Liver (tissue), 9 donors: ENCODE results near the gene TMEM254. TPM values are rescaled to one million over a fixed set of nuclear protein-coding genes. Genes with fewer than 3 reads are reported as not detected.

Source experiments
- DNase-seq: peaks from one replicate; pipeline ENCODE4 v3.0.0-alpha.2; 2017; ENCODE audit warnings: low spot score
- H3K27ac ChIP-seq, 2 donors: one replicate each; pipeline ENCODE4 v1.7.0; 2013; ENCODE audit warnings: inconsistent platforms in 2 of 2, low read length in 2 of 2, control low read depth in 1 of 2, low read depth in 1 of 2, mild to moderate bottlenecking in 1 of 2
- H3K27me3 ChIP-seq, 4 donors: one replicate each; pipeline versions ENCODE4 v1.6.1 to v1.7.0; 2013; ENCODE audit warnings: low read length in 3 of 4, inconsistent platforms in 1 of 4, mild to moderate bottlenecking in 1 of 4, moderate library complexity in 1 of 4; ENCODE audit not compliant: control insufficient read depth in 4 of 4, insufficient read depth in 4 of 4
- H3K36me3 ChIP-seq, 4 donors: one replicate each; pipeline versions ENCODE4 v1.6.1 to v1.7.0; 2013; ENCODE audit warnings: low read length in 3 of 4, mild to moderate bottlenecking in 3 of 4, low read depth in 1 of 4, moderate library complexity in 1 of 4; ENCODE audit not compliant: control insufficient read depth in 4 of 4, insufficient read depth in 3 of 4
- H3K4me1 ChIP-seq, 4 donors: one replicate each; pipeline versions ENCODE4 v1.6.1 to v1.7.0; 2013; ENCODE audit warnings: low read length in 3 of 4, mild to moderate bottlenecking in 3 of 4, moderate library complexity in 1 of 4; ENCODE audit not compliant: control insufficient read depth in 4 of 4, insufficient read depth in 4 of 4
- H3K4me3 ChIP-seq, 3 donors: one replicate each; pipeline versions ENCODE4 v1.6.1 to v1.7.0; 2013; ENCODE audit warnings: low read length in 3 of 3, control low read depth in 1 of 3, low read depth in 1 of 3, mild to moderate bottlenecking in 1 of 3
- H3K9ac ChIP-seq, 2 donors: one replicate each; pipeline ENCODE4 v1.7.0; 2013; ENCODE audit warnings: low read length in 2 of 2, mild to moderate bottlenecking in 2 of 2, moderate library complexity in 2 of 2, control low read depth in 1 of 2, low read depth in 1 of 2
- H3K9me3 ChIP-seq, 4 donors: one replicate each; pipeline versions ENCODE4 v1.6.1 to v1.7.0; 2013; ENCODE audit warnings: low read length in 3 of 4; ENCODE audit not compliant: control insufficient read depth in 4 of 4
- EGR1 ChIP-seq, 2 donors: IDR thresholded peaks; 2 replicates each; pipeline ENCODE4 v1.6.1; 2016 to 2018; ENCODE audit warnings: antibody characterized with exemption in 2 of 2, low read depth in 2 of 2
- FOXA1 ChIP-seq: IDR thresholded peaks from 2 replicates; pipeline ENCODE4 v1.6.1; 2016; ENCODE audit warnings: antibody characterized with exemption
- FOXA2 ChIP-seq: IDR thresholded peaks from 2 replicates; pipeline ENCODE4 v1.6.1; 2016; ENCODE audit warnings: antibody characterized with exemption
- HNF4A ChIP-seq, 2 donors: conservative IDR thresholded peaks; 2 replicates each; pipeline ENCODE4 v1.6.1; 2016; ENCODE audit warnings: antibody characterized with exemption in 2 of 2, mild to moderate bottlenecking in 2 of 2
- JUND ChIP-seq, 2 donors: IDR thresholded peaks; 2 replicates each; pipeline ENCODE4 v1.6.1; 2016; ENCODE audit warnings: antibody characterized with exemption in 2 of 2
- NR2F2 ChIP-seq: IDR thresholded peaks from 2 replicates; pipeline ENCODE4 v1.6.1; 2016; ENCODE audit warnings: antibody characterized with exemption
- RAD21 ChIP-seq, 2 donors: IDR thresholded peaks; 2 replicates each; pipeline ENCODE4 v1.6.1; 2016; ENCODE audit warnings: antibody characterized with exemption in 2 of 2, mild to moderate bottlenecking in 2 of 2
- RXRA ChIP-seq, 2 donors: IDR thresholded peaks; 2 replicates each; pipeline ENCODE4 v1.6.1; 2017 to 2018; ENCODE audit warnings: antibody characterized with exemption in 2 of 2, mild to moderate bottlenecking in 1 of 2
- SP1 ChIP-seq: IDR thresholded peaks from 2 replicates; pipeline ENCODE4 v1.6.1; 2018; ENCODE audit warnings: antibody characterized with exemption, mild to moderate bottlenecking
- TAF1 ChIP-seq: conservative IDR thresholded peaks from 2 replicates; pipeline ENCODE4 v1.6.1; 2016; ENCODE audit warnings: antibody characterized with exemption, mild to moderate bottlenecking
- YY1 ChIP-seq: IDR thresholded peaks from 2 replicates; pipeline ENCODE4 v1.6.1; 2016; ENCODE audit warnings: antibody characterized with exemption, mild to moderate bottlenecking
- WGBS: extraction: QIAGEN DNeasy Blood & Tissue Kit; methylation state at CpG from one replicate; pipeline ENCODE4 v1.1.7; 2013; 5-methylcytosine and 5-hydroxymethylcytosine counted together
- polyA plus RNA-seq, 2 donors: library from polyadenylated mRNA; stranded (reverse) in 1 of 2; unstranded in 1 of 2; fragments of 200-250 nt in 1 of 2; fragments of >200 nt in 1 of 2; fragmentation: Nextera tagmentation in 1 of 2; extraction: Ambion mirVana in 1 of 2; gene quantifications; one replicate each; pipeline versions ENCODE4 v1.2.1 to v1.2.3, GENCODE V29; 2013 to 2015
- total RNA-seq, 2 donors: library from RNA; depleted of rRNA; stranded (reverse); fragments of >200 nt; gene quantifications; one replicate each; pipeline ENCODE4 v1.2.3, GENCODE V29; 2014
- TF ChIP-seq, protein P1 (sequence below): IDR thresholded peaks from 2 replicates; pipeline ENCODE4 v1.6.1; 2016; ENCODE audit warnings: antibody characterized with exemption
- TF ChIP-seq, protein P2 (sequence below): IDR thresholded peaks from 2 replicates; pipeline ENCODE4 v1.6.1; 2016; ENCODE audit warnings: antibody characterized with exemption
- TF ChIP-seq, protein P3 (sequence below): IDR thresholded peaks from 2 replicates; pipeline ENCODE4 v1.6.1; 2016; ENCODE audit warnings: antibody characterized with exemption
- donor health status: healthy.
- donor health status: healthy.
- donor health status: healthy.
- donor health status: healthy.
- donor health status: healthy.

TMEM254 gene
- total and polyA plus RNA-seq, 4 donors = 10.0 to 33.2 (median 20.7) TPM

DNA sequence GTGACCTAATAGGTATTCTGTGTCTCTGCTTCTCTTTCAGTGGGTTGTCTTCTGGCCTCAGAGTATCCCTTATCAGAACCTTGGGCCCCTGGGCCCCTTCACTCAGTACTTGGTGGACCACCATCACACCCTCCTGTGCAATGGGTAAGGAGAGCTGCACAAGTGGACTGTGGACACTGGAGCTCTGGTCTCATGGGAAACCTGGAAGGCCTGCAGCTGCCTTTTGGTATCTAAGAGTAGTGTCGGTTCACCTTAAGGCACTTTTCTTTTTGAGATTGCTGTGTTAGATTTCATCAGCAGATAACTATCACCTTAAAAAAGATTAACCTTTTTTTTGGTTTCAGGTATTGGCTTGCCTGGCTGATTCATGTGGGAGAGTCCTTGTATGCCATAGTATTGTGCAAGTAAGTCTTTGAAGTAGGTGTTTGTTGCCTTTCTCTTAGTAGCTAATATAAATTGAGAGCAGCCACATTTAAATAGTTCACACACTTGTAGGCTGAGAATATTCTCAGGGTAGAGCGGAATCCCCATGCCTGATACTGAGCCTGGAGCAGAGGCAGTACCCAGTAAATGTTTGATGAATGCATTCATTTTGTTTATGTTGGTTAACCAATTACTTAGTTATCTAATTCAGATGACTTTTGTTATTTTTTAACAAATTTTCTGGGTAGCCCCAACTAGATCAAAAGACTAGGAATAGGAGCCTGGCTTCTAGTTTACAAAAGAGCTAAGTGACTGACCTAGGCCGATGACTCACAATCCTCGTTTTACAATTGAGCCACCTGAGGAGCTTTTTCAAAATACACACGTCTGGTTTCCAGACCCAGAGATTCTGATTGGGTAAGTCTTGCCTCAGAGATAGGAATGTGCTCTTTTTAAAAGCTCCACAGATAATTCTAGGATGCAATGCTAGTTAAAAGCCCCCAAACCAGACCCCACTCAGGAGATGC, 3.6 kb downstream of the TMEM254 start:
- 72% methylated on average over 5 of the region's 5 CpGs for WGBS
- Histone ChIP-seq H3K4me3 (no peak overlapping the region), H3K36me3 (peaks cover 0 to 17% (median 8%) of the 10 kb centered on the region in 4 donors)

DNA sequence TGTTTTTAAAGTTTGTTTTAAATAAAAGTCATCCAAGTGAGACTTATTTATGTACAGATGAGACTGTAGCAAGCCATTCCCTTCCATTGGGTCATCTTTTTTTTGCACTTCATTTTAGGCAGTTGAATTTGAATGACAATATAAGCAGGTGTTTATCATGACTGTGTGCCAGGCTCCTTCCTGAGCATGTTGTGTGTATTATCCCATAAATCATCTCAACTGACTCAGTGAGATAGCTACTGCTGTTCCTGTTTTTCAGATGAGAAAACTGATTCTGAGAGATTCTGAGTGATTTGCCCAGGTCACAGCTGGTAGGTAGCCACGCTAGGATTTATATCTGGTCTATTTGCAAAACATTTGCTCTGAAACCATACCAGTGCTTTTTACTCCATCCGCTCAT, 11.7 kb downstream of the TMEM254 start:
- Histone ChIP-seq H3K4me3 (no peak overlapping the region), H3K27ac (no peak overlapping the region), H3K9me3 (no peaks in the 10 kb centered on the region), H3K4me1 (no peaks in the 10 kb centered on the region), H3K36me3 (peaks cover 0 to 9% (median 3%) of the 10 kb centered on the region in 4 donors), H3K9ac (no peak overlapping the region), H3K27me3 (no peaks in the 10 kb centered on the region)
- 89% methylated on average over 2 of the region's 2 CpGs for WGBS
- DNase-seq = no peak
- TF ChIP-seq RAD21 (IDR thresholded peaks at IDR 0.05) (no peak), NR2F2 (no peak), FOXA2 (no peak)
- TF ChIP-seq, protein P1, sequence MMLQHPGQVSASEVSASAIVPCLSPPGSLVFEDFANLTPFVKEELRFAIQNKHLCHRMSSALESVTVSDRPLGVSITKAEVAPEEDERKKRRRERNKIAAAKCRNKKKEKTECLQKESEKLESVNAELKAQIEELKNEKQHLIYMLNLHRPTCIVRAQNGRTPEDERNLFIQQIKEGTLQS = no peak
- TF ChIP-seq, protein P2, sequence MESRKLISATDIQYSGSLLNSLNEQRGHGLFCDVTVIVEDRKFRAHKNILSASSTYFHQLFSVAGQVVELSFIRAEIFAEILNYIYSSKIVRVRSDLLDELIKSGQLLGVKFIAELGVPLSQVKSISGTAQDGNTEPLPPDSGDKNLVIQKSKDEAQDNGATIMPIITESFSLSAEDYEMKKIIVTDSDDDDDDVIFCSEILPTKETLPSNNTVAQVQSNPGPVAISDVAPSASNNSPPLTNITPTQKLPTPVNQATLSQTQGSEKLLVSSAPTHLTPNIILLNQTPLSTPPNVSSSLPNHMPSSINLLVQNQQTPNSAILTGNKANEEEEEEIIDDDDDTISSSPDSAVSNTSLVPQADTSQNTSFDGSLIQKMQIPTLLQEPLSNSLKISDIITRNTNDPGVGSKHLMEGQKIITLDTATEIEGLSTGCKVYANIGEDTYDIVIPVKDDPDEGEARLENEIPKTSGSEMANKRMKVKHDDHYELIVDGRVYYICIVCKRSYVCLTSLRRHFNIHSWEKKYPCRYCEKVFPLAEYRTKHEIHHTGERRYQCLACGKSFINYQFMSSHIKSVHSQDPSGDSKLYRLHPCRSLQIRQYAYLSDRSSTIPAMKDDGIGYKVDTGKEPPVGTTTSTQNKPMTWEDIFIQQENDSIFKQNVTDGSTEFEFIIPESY = no peak

More for the DNA sequence above, 3.6 kb downstream of the TMEM254 start:
- DNase-seq = no peak
- no peaks in the 10 kb centered on the region for H3K27me3 ChIP-seq
- TF ChIP-seq, protein P2 = no peak
- no peak for TF ChIP-seq EGR1 (IDR thresholded peaks at IDR 0.05; ENCODE audit: low read depth in 2 of 2)
- TF ChIP-seq FOXA1 = no peak
- TF ChIP-seq FOXA2 = no peak
- no peak for TF ChIP-seq NR2F2
- no peak for TF ChIP-seq RXRA (IDR thresholded peaks at IDR 0.05)
- TF ChIP-seq SP1 = no peak
- TF ChIP-seq YY1 = no peak
- TF ChIP-seq TAF1 = no peak
- TF ChIP-seq RAD21 (IDR thresholded peaks at IDR 0.05) = no peak
- TF ChIP-seq, protein P3, sequence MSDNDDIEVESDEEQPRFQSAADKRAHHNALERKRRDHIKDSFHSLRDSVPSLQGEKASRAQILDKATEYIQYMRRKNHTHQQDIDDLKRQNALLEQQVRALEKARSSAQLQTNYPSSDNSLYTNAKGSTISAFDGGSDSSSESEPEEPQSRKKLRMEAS = no peak
- TF ChIP-seq HNF4A (conservative IDR thresholded peaks at IDR 0.05) = no peak
- no peak for TF ChIP-seq JUND (IDR thresholded peaks at IDR 0.05)
- H3K9ac ChIP-seq = no peak overlapping the region
- H3K4me1 ChIP-seq = peaks cover 3 to 16% (median 13%) of the 10 kb centered on the region in 4 donors
- H3K27ac ChIP-seq = no peak overlapping the region
- H3K9me3 ChIP-seq = no peaks in the 10 kb centered on the region
